NCI-H2029 treated with DMSO at 0.1 percent for 48 hours (cell line): ENCODE results near the gene CALR3.
A peak's percentile ranks its signal among the peaks of the same experiment; 100 is the strongest.
"Not testable (repeated sequence)": the region's sequence is repeated elsewhere in the genome, so short reads cannot be mapped to it uniquely, and the experiment has no call there.

Experiments
- DNase-seq: peaks from one replicate; lab custom pipeline; 2025; lab: John Stamatoyannopoulos, UW

Gene CALR3

GRCh38 chr19:16457195-16457953 is 38.6 kb downstream of the CALR3 start:
- DNase-seq, result peak; percentile 80

- no peak for DNase-seq
These were observed 39.2 kb downstream of the CALR3 start for GRCh38 chr19:16456652-16457194.

- DNase-seq, result no peak
These were observed 40.5 kb downstream of the CALR3 start for GRCh38 chr19:16455489-16455888.

GRCh38 chr19:16454351-16454918 is 41.5 kb downstream of the CALR3 start:
- no peak for DNase-seq

- no peak for DNase-seq
These were observed 43.6 kb downstream of the CALR3 start for GRCh38 chr19:16452325-16452724.

GRCh38 chr19:16449330-16449961 is 46.5 kb downstream of the CALR3 start:
- DNase-seq, result no peak

- not testable (repeated sequence) for DNase-seq
These were observed 47.1 kb downstream of the CALR3 start for GRCh38 chr19:16448872-16449271.

GRCh38 chr19:16446724-16447368 is 49.1 kb downstream of the CALR3 start:
- DNase-seq, result no peak

GRCh38 chr19:16446108-16446723 is 49.8 kb downstream of the CALR3 start:
- no peak for DNase-seq

- no peak for DNase-seq
These were observed 50.5 kb downstream of the CALR3 start for GRCh38 chr19:16445238-16446107.

GRCh38 chr19:16444269-16444600 is 51.7 kb downstream of the CALR3 start:
- DNase-seq, result no peak

- peak; percentile 40 for DNase-seq
These were observed 53.3 kb downstream of the CALR3 start for GRCh38 chr19:16442386-16443276.

- no peak for DNase-seq
These were observed 54.3 kb downstream of the CALR3 start for GRCh38 chr19:16441661-16442162.

- no peak for DNase-seq
These were observed 59.1 kb downstream of the CALR3 start for GRCh38 chr19:16436780-16437332.

GRCh38 chr19:16435999-16436650 is 59.8 kb downstream of the CALR3 start:
- DNase-seq, result no peak

- DNase-seq, result no peak
These were observed 60.6 kb downstream of the CALR3 start for GRCh38 chr19:16435238-16435917.

- no peak for DNase-seq
These were observed 62.0 kb downstream of the CALR3 start for GRCh38 chr19:16433986-16434385.

GRCh38 chr19:16429759-16430091 is 66.2 kb downstream of the CALR3 start:
- no peak for DNase-seq
